H9 (cell line): Measurements from ENCODE around the gene GADD45GIP1. TPM values are rescaled to one million over a fixed set of nuclear protein-coding genes. Genes with fewer than 3 reads are reported as not detected.

Source experiments
- DNase-seq: peaks from one replicate; pipeline ENCODE4 v3.0.0-alpha.2; 2017
- H2AFZ ChIP-seq: one replicate; pipeline ENCODE4 v1.6.1; 2013; ENCODE audit warnings: mild to moderate bottlenecking, low read length, control low read depth, moderate library complexity
- H2AK5ac ChIP-seq: 2 replicates; pipeline ENCODE4 v1.6.1; 2013; ENCODE audit warnings: low read length, control low read depth, mixed read lengths; ENCODE audit not compliant: insufficient read length
- H2BK120ac ChIP-seq: one replicate; pipeline ENCODE4 v1.6.1; 2013; ENCODE audit warnings: low read depth, mild to moderate bottlenecking, low read length, control low read depth, inconsistent platforms; ENCODE audit not compliant: poor library complexity, severe bottlenecking
- H2BK12ac ChIP-seq: 2 replicates; pipeline ENCODE4 v1.6.1; 2013; ENCODE audit warnings: low read length, control low read depth, mixed read lengths, low read depth; ENCODE audit not compliant: insufficient read length
- H2BK15ac ChIP-seq: 2 replicates; pipeline ENCODE4 v1.6.1; 2013; ENCODE audit warnings: low read depth, low read length, control low read depth
- H2BK20ac ChIP-seq: one replicate; pipeline ENCODE4 v1.6.1; 2013; ENCODE audit warnings: low read depth, mild to moderate bottlenecking, low read length, control low read depth, inconsistent platforms; ENCODE audit not compliant: poor library complexity, severe bottlenecking
- H2BK5ac ChIP-seq: 2 replicates; pipeline ENCODE4 v1.6.1; 2013; ENCODE audit warnings: low read length, control low read depth, mixed read lengths; ENCODE audit not compliant: insufficient read length
- H3K14ac ChIP-seq: 2 replicates; pipeline ENCODE4 v1.6.1; 2013; ENCODE audit warnings: low read length, control low read depth; ENCODE audit not compliant: insufficient read depth
- H3K18ac ChIP-seq: 2 replicates; pipeline ENCODE4 v1.6.1; 2013; ENCODE audit warnings: low read depth, mild to moderate bottlenecking, mixed read lengths, low read length, control low read depth; ENCODE audit not compliant: insufficient read length
- H3K23ac ChIP-seq: 2 replicates; pipeline ENCODE4 v1.6.1; 2013; ENCODE audit warnings: low read length, control low read depth, mixed read lengths, low read depth; ENCODE audit not compliant: insufficient read length
- H3K23me2 ChIP-seq: 2 replicates; pipeline ENCODE4 v1.6.1; 2013; ENCODE audit warnings: low read depth, mild to moderate bottlenecking, mixed read lengths, low read length, control low read depth; ENCODE audit not compliant: insufficient read length, poor library complexity, severe bottlenecking
- H3K27ac ChIP-seq: 2 replicates; pipeline ENCODE4 v1.5.1; 2013; ENCODE audit warnings: low read length, control low read depth, mixed read lengths, low read depth; ENCODE audit not compliant: insufficient read length
- H3K27me3 ChIP-seq: 2 replicates; pipeline ENCODE4 v1.6.1; 2013; ENCODE audit warnings: low read length, control low read depth, inconsistent platforms; ENCODE audit not compliant: insufficient read depth
- H3K4ac ChIP-seq: 2 replicates; pipeline ENCODE4 v1.6.1; 2013; ENCODE audit warnings: low read depth, mild to moderate bottlenecking, control low read depth, inconsistent platforms, low read length, moderate library complexity
- H3K4me1 ChIP-seq: 2 replicates; pipeline ENCODE4 v1.6.1; 2013; ENCODE audit warnings: low read length, control low read depth, inconsistent platforms; ENCODE audit not compliant: insufficient read depth
- H3K4me2 ChIP-seq: 2 replicates; pipeline ENCODE4 v1.6.1; 2013; ENCODE audit warnings: low read length, control low read depth, mixed read lengths; ENCODE audit not compliant: insufficient read length, insufficient read depth
- H3K56ac ChIP-seq: 2 replicates; pipeline ENCODE4 v1.6.1; 2013; ENCODE audit warnings: low read depth, mild to moderate bottlenecking, mixed read lengths, low read length, control low read depth; ENCODE audit not compliant: insufficient read length
- H3K79me1 ChIP-seq: 2 replicates; pipeline ENCODE4 v1.6.1; 2013; ENCODE audit warnings: low read depth, mild to moderate bottlenecking, moderate library complexity, low read length, control low read depth, inconsistent platforms; ENCODE audit not compliant: insufficient read depth, poor library complexity, severe bottlenecking
- H3K79me2 ChIP-seq: 2 replicates; pipeline ENCODE4 v1.6.1; 2013; ENCODE audit warnings: low read length, control low read depth, inconsistent platforms; ENCODE audit not compliant: insufficient read depth
- H3K9ac ChIP-seq: 2 replicates; pipeline ENCODE4 v1.6.1; 2013; ENCODE audit warnings: low read length, control low read depth, mixed read lengths; ENCODE audit not compliant: insufficient read length; ENCODE audit errors: extremely low read depth
- H3K9me3 ChIP-seq: one replicate; pipeline ENCODE4 v1.6.1; 2013; ENCODE audit warnings: low read depth, low read length, inconsistent platforms; ENCODE audit not compliant: control insufficient read depth
- H3T11ph ChIP-seq: one replicate; pipeline ENCODE4 v1.6.1; 2013; ENCODE audit warnings: mild to moderate bottlenecking, low read length, control low read depth, inconsistent platforms
- H4K20me1 ChIP-seq: one replicate; pipeline ENCODE4 v1.6.1; 2013; ENCODE audit not compliant: control insufficient read depth, insufficient read length, insufficient read depth
- H4K5ac ChIP-seq: 2 replicates; pipeline ENCODE4 v1.6.1; 2013; ENCODE audit warnings: low read depth, mild to moderate bottlenecking, mixed read lengths, low read length, control low read depth; ENCODE audit not compliant: insufficient read length
- H4K8ac ChIP-seq: replicated peaks from 2 replicates; pipeline ENCODE4 v1.6.1; 2013; ENCODE audit warnings: low read length, control low read depth, mixed read lengths, low read depth; ENCODE audit not compliant: insufficient read length
- H4K91ac ChIP-seq: 2 replicates; pipeline ENCODE4 v1.6.1; 2013; ENCODE audit warnings: low read depth, mild to moderate bottlenecking, moderate library complexity, mixed read lengths, low read length, control low read depth; ENCODE audit not compliant: insufficient read length
- H3K27ac Mint-ChIP-seq, 3 experiments: 2 replicates in 2 of 3; 3 replicates in 1 of 3; pipeline ENCODE4 v1.8.0; 2020 to 2021; ENCODE audit warnings: mixed read lengths in 3 of 3, mild to moderate bottlenecking in 1 of 3, moderate library complexity in 1 of 3
- H3K27me3 Mint-ChIP-seq: 2 replicates; pipeline ENCODE4 v1.8.0; 2021; ENCODE audit warnings: low read depth, mild to moderate bottlenecking, moderate library complexity, mixed read lengths
- H3K36me3 Mint-ChIP-seq, 3 experiments: 2 replicates in 2 of 3; 3 replicates in 1 of 3; pipeline ENCODE4 v1.8.0; 2020 to 2021; ENCODE audit warnings: low read depth in 3 of 3, mixed read lengths in 3 of 3; ENCODE audit not compliant: insufficient read depth in 1 of 3
- H3K4me1 Mint-ChIP-seq, 2 experiments: 2 replicates each; pipeline ENCODE4 v1.8.0; 2020; ENCODE audit warnings: mixed read lengths in 2 of 2
- H3K4me3 Mint-ChIP-seq, 2 experiments: 2 replicates in 1 of 2; 3 replicates in 1 of 2; pipeline ENCODE4 v1.8.0; 2020 to 2021; ENCODE audit warnings: mild to moderate bottlenecking in 2 of 2, mixed read lengths in 2 of 2, moderate library complexity in 1 of 2
- H3K9me3 Mint-ChIP-seq, 2 experiments: 2 replicates in 1 of 2; 3 replicates in 1 of 2; pipeline ENCODE4 v1.8.0; 2020; ENCODE audit warnings: mild to moderate bottlenecking in 2 of 2, mixed read lengths in 2 of 2, moderate library complexity in 1 of 2
- WGBS: extraction: QIAGEN DNeasy Blood & Tissue Kit; methylation state at CpG from one replicate; pipeline ENCODE4 v1.1.7; 2013; ENCODE audit warnings: missing lambda C conversion rate, low lambda C conversion rate, mixed read lengths; ENCODE audit not compliant: insufficient read length; ENCODE audit errors: extremely low coverage; 5-methylcytosine and 5-hydroxymethylcytosine counted together
- total RNA-seq: library from RNA; stranded (reverse); gene quantifications from 2 replicates; pipeline ENCODE4 v1.2.1, GENCODE V29; 2021
- TF ChIP-seq, protein P1 (sequence below): fragments of 200-600 bp; sonication (generic); conservative IDR thresholded peaks from 3 replicates; pipeline ENCODE4 v1.8.0; 2021; ENCODE audit warnings: antibody characterized with exemption, mild to moderate bottlenecking

GADD45GIP1 gene
- total RNA-seq, 1 experiment from 2014 or later = 44.5 TPM

DNA sequence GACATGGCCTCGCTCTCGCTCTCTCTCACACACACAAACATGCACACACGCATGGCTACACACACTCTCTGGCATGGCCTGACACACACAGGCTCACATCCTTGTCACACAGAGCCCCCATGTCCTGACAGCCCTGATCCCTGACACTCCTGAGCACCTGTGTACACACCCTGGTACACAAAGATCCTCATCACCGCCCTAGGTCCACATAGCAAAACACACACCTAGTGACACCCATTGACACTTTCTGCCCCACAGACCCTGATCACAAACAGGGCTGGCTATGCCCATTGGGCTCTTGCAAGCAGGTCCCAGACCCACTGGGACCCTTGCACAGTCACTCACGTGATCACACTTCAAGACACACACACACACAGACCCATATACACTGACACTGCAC is 34.3 kb upstream of the GADD45GIP1 start:
- peaks cover 57% of the 10 kb centered on the region for H3K27me3 Mint-ChIP-seq
- no peak overlapping the region for H2BK5ac ChIP-seq
- no peak overlapping the region for H2BK15ac ChIP-seq
- H2BK12ac ChIP-seq = no peak overlapping the region
- no peak overlapping the region for H3K18ac ChIP-seq
- H3K9me3 Mint-ChIP-seq = peaks cover 2 to 9% of the 10 kb centered on the region in 2 experiments; a peak in 3 of 5 replicates
- DNase-seq = no peak
- no peak overlapping the region for H3K56ac ChIP-seq
- H3K4me1 Mint-ChIP-seq = peaks cover 5 to 11% of the 10 kb centered on the region in 2 experiments
- H2BK20ac ChIP-seq = no peak overlapping the region
- H3K4me3 Mint-ChIP-seq = no peak overlapping the region
- H2BK120ac ChIP-seq = no peak overlapping the region
- no peaks in the 10 kb centered on the region for H3K79me1 ChIP-seq
- no peaks in the 10 kb centered on the region for H3K4me1 ChIP-seq
- no peak overlapping the region for H2AFZ ChIP-seq
- H3T11ph ChIP-seq = no peak overlapping the region
- peaks cover 34% of the 10 kb centered on the region for H3K27me3 ChIP-seq
- no peak overlapping the region for H4K91ac ChIP-seq
- H3K23me2 ChIP-seq = peaks cover 4% of the 10 kb centered on the region
- WGBS = no CpG with 5 or more reads among the region's 5 CpGs
- H3K4ac ChIP-seq = no peak overlapping the region
- H3K36me3 Mint-ChIP-seq = peaks cover 0 to 2% (median 0%) of the 10 kb centered on the region in 3 experiments; a peak in 1 of 7 replicates
- TF ChIP-seq, protein P1, sequence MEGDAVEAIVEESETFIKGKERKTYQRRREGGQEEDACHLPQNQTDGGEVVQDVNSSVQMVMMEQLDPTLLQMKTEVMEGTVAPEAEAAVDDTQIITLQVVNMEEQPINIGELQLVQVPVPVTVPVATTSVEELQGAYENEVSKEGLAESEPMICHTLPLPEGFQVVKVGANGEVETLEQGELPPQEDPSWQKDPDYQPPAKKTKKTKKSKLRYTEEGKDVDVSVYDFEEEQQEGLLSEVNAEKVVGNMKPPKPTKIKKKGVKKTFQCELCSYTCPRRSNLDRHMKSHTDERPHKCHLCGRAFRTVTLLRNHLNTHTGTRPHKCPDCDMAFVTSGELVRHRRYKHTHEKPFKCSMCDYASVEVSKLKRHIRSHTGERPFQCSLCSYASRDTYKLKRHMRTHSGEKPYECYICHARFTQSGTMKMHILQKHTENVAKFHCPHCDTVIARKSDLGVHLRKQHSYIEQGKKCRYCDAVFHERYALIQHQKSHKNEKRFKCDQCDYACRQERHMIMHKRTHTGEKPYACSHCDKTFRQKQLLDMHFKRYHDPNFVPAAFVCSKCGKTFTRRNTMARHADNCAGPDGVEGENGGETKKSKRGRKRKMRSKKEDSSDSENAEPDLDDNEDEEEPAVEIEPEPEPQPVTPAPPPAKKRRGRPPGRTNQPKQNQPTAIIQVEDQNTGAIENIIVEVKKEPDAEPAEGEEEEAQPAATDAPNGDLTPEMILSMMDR = no peak
- no peak overlapping the region for H2AK5ac ChIP-seq
- peaks cover 5% of the 10 kb centered on the region for H4K20me1 ChIP-seq
- no peak overlapping the region for H4K8ac ChIP-seq
- no peak overlapping the region for H3K14ac ChIP-seq
- H3K27ac Mint-ChIP-seq = no peak overlapping the region
- no peak overlapping the region for H3K23ac ChIP-seq
- H3K27ac ChIP-seq = no peak overlapping the region
- no peak overlapping the region for H4K5ac ChIP-seq
- H3K9me3 ChIP-seq = no peaks in the 10 kb centered on the region
- no peaks in the 10 kb centered on the region for H3K79me2 ChIP-seq
- H3K9ac ChIP-seq = no peak overlapping the region
- H3K4me2 ChIP-seq = no peak overlapping the region
